GM12891 (cell line): ENCODE data around the gene CTSW.

Experiments
- POLR2A ChIP-seq: IDR thresholded peaks from 2 replicates; pipeline ENCODE4 v1.6.1; 2011; ENCODE audit warnings: low read depth, low read length, control low read depth
- POLR2AphosphoS5 ChIP-seq: IDR thresholded peaks from 2 replicates; pipeline ENCODE4 v1.6.1; 2011; ENCODE audit warnings: low read depth, low read length, control low read depth
- POU2F2 ChIP-seq: IDR thresholded peaks from 2 replicates; pipeline ENCODE4 v1.6.1; 2011; ENCODE audit warnings: low read depth, mild to moderate bottlenecking, control low read depth, low read length, moderate library complexity
- SPI1 ChIP-seq: IDR thresholded peaks from 2 replicates; pipeline ENCODE4 v1.6.1; 2011; ENCODE audit warnings: low read depth, low read length, control low read depth
- TAF1 ChIP-seq: IDR thresholded peaks from 2 replicates; pipeline ENCODE4 v1.6.1; 2011; ENCODE audit warnings: low read depth, low read length, control low read depth

DNA sequence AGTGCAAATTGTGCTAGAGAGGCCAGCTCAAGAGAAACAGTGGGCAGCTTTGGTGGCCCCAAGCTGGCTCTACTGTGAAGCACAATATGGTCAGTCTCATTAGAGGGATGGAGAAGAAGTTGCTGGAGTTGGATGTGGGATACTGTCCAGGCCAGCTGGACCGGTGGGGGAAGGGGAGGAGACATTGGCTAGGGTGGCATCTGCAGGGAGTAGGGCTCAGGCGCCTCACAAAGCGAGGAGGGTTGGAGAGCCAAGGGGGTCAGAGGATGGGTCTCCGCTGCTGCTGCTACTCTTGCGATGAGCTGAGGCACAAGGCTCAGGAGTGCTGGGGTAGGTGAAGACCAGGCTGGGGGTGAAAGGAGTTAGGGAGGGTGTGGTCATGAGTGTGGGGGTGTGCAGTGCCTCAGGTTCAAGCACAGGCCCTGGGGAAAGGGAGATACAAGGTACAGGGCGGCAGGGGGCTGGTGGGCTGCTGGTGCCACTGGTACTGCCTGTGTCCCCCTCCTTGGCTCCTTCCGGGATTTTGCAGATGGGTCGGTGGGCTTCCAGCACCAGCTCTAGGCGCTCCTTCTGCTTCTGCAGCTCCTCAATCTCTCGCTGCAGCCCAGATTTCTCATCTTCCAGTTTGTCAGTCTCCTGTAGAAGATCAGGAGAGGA lies 13.2 kb downstream of the CTSW start:
- TF ChIP-seq POLR2A (peak; percentile 19; the same call in 1 of the 2 replicates), TAF1 (no peak), SPI1 (no peak), POLR2AphosphoS5 (no peak; the same call in none of the 2 replicates), POU2F2 (no peak)
